ENCODE results near the gene NSUN4. TPM values are rescaled to one million over a fixed set of nuclear protein-coding genes. Genes with fewer than 3 reads are reported as not detected.
"Not testable (repeated sequence)": the region's sequence is repeated elsewhere in the genome, so short reads cannot be mapped to it uniquely, and the experiment has no call there.

The NSUN4 gene
- total RNA-seq, 1 donor from 2014 or later, result 23.4 TPM

DNA sequence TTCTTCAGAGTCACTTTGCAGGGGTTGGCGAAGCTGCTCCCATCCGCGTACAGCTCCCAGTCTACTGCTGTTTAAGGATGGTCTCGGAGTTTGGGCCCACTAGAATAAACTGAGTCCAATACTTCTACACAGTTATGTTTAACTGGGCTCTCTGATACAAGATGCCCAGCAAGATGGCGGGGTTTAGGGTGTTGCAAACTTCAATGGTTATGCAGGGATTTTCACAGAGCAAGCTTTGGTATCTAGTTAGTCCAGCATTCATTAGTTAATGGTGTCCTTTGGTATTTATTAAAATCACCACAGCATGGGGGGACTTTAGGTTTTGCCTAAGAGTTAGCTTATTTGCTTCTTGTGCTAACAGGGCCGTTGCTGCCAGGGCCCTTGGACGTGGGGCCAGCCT, 12.4 kb upstream of the NSUN4 start:
- not testable (repeated sequence) for H3K36me3 Mint-ChIP-seq (ENCODE audit: low read depth); H3K4me1 Mint-ChIP-seq (ENCODE audit: low read depth); H3K27ac Mint-ChIP-seq (ENCODE audit: unreplicated experiment); H3K27me3 Mint-ChIP-seq (ENCODE audit: low read depth); H3K4me3 Mint-ChIP-seq (ENCODE audit: unreplicated experiment); DNase-seq (ENCODE audit: low spot score); H3K9me3 Mint-ChIP-seq (ENCODE audit: low read depth)

DNA sequence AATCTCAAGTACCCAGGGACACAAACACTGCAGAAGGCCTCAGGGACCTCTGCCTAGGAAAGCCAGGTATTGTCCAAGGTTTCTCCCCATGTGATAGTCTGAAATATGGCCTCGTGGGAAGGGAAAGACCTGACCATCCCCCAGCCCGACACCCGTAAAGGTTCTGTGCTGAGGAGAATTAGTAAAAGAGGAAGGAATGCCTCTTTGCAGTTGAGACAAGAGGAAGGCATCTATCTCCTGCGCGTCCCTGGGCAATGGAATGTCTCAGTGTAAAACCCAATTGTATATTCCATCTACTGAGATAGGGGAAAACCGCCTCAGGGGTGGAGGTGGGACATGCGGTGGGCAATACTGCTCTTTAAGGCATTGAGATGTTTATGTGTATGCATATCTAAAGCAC, 10.8 kb upstream of the NSUN4 start:
- not testable (repeated sequence) for H3K9me3 Mint-ChIP-seq (ENCODE audit: low read depth); H3K4me3 Mint-ChIP-seq (ENCODE audit: unreplicated experiment); H3K4me1 Mint-ChIP-seq (ENCODE audit: low read depth); DNase-seq (ENCODE audit: low spot score); H3K27me3 Mint-ChIP-seq (ENCODE audit: low read depth); H3K36me3 Mint-ChIP-seq (ENCODE audit: low read depth); H3K27ac Mint-ChIP-seq (ENCODE audit: unreplicated experiment)

GRCh38 chr1:46330381-46330780, 10.2 kb upstream of the NSUN4 start:
- H3K4me1 Mint-ChIP-seq (ENCODE audit: low read depth); H3K27me3 Mint-ChIP-seq (ENCODE audit: low read depth); H3K27ac Mint-ChIP-seq (ENCODE audit: unreplicated experiment); H3K36me3 Mint-ChIP-seq (ENCODE audit: low read depth); DNase-seq (ENCODE audit: low spot score); H3K4me3 Mint-ChIP-seq (ENCODE audit: unreplicated experiment); H3K9me3 Mint-ChIP-seq (ENCODE audit: low read depth): not testable (repeated sequence)

GRCh38 chr1:46331786-46332540, 8.6 kb upstream of the NSUN4 start:
- not testable (repeated sequence) for H3K27me3 Mint-ChIP-seq (ENCODE audit: low read depth); H3K4me1 Mint-ChIP-seq (ENCODE audit: low read depth); H3K36me3 Mint-ChIP-seq (ENCODE audit: low read depth); DNase-seq (ENCODE audit: low spot score); H3K9me3 Mint-ChIP-seq (ENCODE audit: low read depth)
- Mint-ChIP-seq H3K27ac (ENCODE audit: unreplicated experiment) (peak overlapping the region; percentile 62), H3K4me3 (ENCODE audit: unreplicated experiment) (peak overlapping the region; percentile 48)

DNA sequence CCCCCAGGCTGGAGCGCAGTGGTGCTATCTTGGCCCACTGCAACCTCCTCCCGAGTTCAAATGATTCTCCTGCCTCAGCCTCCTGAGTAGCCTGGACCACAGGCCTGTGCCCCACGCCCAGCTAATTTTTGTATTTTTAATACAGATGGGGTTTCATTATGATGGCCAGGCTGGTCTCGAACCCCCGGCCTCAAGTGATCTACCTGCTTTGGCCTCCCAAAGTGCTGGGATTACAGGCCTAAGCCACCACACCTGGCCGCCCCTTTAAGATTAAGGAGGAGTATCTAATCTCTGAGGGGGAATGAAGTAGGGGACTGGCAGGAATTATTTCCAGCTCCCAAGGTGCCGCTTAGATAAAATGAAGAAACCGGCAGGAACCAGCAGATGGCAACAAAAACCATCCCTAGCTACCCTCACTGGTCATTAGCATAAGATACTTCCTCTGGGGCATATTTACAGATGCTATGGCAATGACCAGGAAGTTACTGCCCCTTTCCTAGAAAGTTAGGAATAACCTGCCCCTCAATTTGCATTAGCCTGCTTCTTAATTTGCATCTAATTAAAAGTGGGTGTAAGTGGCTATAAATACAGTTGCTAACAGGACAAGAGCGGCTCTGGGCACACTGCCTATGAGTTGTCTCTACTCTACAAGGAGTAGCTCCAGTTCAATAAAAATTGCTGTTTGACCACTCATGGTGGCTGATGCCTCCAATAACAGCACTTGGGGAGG, 7.1 kb upstream of the NSUN4 start:
- TF ChIP-seq CTCF (IDR thresholded peaks at IDR 0.05), result peak; percentile 68
- Mint-ChIP-seq H3K27ac (ENCODE audit: unreplicated experiment) (no peak overlapping the region), H3K36me3 (ENCODE audit: low read depth) (no peaks in the 10 kb centered on the region), H3K27me3 (ENCODE audit: low read depth) (no peaks in the 10 kb centered on the region), H3K4me1 (ENCODE audit: low read depth) (no peaks in the 10 kb centered on the region), H3K4me3 (ENCODE audit: unreplicated experiment) (no peak overlapping the region), H3K9me3 (ENCODE audit: low read depth) (no peaks in the 10 kb centered on the region)
- DNase-seq (ENCODE audit: low spot score), result no peak

DNA sequence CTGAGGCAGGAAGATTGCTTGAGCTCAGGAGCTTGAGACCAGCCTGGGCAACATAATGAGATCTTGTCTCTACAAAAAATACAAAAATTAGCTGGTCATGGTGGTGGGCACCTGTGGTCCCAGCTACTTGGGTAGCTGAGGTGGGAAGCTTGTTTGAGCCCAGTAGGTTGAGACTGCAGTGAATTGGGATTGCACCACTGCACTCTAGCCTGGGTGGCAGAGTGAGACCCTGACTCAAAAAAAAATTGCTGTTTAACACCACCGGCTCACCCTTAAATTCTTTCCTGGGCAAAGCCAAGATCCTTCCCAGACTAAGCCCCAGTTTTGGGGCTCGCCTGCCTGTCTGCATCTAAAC, 6.6 kb upstream of the NSUN4 start:
- no peak for TF ChIP-seq CTCF (IDR thresholded peaks at IDR 0.05)
- DNase-seq (ENCODE audit: low spot score), result no peak
- Mint-ChIP-seq H3K27ac (ENCODE audit: unreplicated experiment) (no peak overlapping the region), H3K4me3 (ENCODE audit: unreplicated experiment) (no peak overlapping the region), H3K4me1 (ENCODE audit: low read depth) (peaks cover 4% of the 10 kb centered on the region), H3K9me3 (ENCODE audit: low read depth) (no peaks in the 10 kb centered on the region), H3K36me3 (ENCODE audit: low read depth) (no peaks in the 10 kb centered on the region), H3K27me3 (ENCODE audit: low read depth) (no peaks in the 10 kb centered on the region)

DNA sequence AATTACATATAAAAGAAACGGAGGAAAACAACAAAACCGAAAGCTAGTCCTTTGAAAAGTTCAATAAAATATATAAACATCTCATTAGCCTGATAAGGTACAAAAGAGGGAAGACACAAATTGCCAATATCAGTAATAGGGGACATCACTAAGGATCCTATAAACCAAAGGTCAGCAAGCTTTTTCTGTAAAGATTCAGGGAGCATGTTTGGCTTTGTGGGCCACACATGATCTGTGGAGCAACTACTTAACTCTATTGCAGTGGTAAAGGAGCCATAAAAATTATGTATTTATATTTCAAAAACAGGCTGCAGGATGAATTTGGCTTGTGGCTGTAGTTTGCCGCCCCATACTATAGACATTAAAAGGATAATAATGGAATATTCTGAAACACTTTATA, 5.5 kb upstream of the NSUN4 start:
- Mint-ChIP-seq H3K9me3 (ENCODE audit: low read depth) (no peaks in the 10 kb centered on the region), H3K27me3 (ENCODE audit: low read depth) (no peaks in the 10 kb centered on the region), H3K36me3 (ENCODE audit: low read depth) (no peaks in the 10 kb centered on the region), H3K4me3 (ENCODE audit: unreplicated experiment) (no peak overlapping the region), H3K27ac (ENCODE audit: unreplicated experiment) (no peak overlapping the region), H3K4me1 (ENCODE audit: low read depth) (peaks cover 11% of the 10 kb centered on the region)
- TF ChIP-seq CTCF (IDR thresholded peaks at IDR 0.05), result no peak
- no peak for DNase-seq (ENCODE audit: low spot score)

DNA sequence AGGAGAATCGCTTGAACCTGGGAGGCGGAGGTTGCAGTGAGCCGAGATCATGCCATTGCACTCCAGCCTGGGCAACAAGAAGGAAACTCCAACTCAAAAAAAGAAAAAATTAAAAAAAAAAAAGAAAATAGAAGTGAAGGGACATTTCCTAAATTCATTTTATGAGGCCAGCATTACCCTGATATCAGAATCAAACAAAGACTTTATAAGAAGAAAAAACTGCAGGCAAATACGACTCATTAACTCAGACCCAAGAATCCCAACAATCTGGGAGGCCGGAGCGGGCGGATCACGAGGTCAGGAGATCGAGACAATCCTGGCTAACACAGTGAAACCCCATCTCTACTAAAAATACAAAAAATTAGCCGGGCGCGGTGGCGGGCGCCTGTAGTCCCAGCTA, 3.2 kb upstream of the NSUN4 start:
- H3K27me3 Mint-ChIP-seq (ENCODE audit: low read depth); H3K36me3 Mint-ChIP-seq (ENCODE audit: low read depth); H3K9me3 Mint-ChIP-seq (ENCODE audit: low read depth); H3K27ac Mint-ChIP-seq (ENCODE audit: unreplicated experiment); DNase-seq (ENCODE audit: low spot score); H3K4me3 Mint-ChIP-seq (ENCODE audit: unreplicated experiment): not testable (repeated sequence)
- peaks cover 31% of the 10 kb centered on the region for H3K4me1 Mint-ChIP-seq (ENCODE audit: low read depth)
